Stimulated activated CD4-positive, alpha-beta T cell treated with anti-CD3 and anti-CD28 coated beads, Interleukin-2, amount 100 ng/mL, for 24 hours (primary cell): ENCODE data around the gene RPS4Y1.
"Not testable (repeated sequence)": the region's sequence is repeated elsewhere in the genome, so short reads cannot be mapped to it uniquely, and the experiment has no call there.

Experiments used
- DNase-seq, 2 donors: peaks; one replicate each; pipeline ENCODE4 v3.0.0-alpha.2; 2020

RPS4Y1 gene

DNA sequence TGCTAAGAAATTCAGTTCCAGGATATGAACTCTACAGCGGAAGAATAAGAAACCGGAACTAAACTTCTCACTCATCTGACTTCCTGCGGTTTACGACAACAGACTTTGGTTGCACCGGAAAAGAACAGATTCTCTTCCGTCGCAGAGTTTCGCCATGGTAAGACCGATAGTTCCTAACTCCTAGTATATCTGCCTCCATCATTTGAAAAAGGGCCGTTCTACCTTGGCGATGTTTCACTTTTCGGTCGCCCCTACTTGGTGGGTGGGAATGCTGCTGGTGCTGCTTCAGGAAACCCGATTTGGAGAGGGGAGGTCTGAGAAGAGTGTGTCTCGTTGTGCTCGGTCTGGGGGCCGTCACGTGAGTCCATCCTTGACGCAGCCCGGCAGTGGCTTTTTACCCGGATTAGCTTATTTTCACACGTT is at the start of gene RPS4Y1:
Gene RPS4Y1 (plus strand): TSS at position 132 of the 423 bp plus-strand sequence. CDS start 23 bp downstream, at position 155.
- DNase-seq: peak; percentile 38 to 42

DNA sequence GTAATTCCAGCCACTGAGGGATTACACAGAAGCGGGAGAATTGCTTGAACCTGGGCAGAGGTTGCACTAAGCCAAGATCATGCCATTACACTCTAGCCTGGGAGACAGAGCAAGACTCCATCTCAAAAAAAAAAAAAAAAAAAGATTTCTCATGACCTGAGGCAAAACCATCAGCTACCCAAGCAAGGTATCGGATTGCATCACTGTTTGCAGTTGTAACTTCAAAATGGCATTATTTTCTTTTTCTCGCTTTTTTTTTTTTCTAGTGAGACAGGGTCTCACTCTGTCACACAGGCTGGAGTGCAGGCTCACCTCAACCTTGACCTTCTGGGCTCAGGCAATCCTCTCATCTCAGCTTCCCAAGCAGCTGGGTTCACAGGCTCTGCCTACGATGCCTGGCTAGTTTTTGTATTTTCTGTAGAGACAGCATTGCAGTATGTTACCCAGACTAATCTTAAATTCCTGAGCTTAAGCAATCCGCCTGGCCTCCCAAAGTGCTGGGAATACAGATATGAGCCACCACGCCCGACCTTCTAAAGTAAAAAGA is 44.4 kb upstream of the RPS4Y1 start:
- DNase-seq: no peak

- no peak for DNase-seq
These were observed 43.4 kb upstream of the RPS4Y1 start for GRCh38 chrY:2797991-2798390.

DNA sequence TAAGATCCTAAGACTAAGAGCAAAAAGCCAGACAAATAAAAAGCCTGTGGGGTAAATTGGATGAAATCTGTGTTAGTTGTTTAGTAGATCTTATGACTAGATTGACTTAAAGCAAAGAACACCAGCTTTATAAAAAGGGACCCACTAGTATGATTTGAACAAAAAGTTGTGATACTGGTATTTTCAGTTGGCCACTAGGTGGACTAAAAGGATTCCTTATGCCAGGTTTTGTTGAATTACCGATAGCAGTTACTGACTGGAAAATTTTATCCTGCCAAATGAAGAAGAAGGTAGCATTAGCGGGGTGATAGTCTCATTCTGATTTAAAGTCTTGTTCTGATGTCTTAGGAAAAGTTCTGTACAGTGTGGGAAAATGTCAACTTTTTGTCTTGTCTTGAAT is 41.2 kb upstream of the RPS4Y1 start:
- no peak for DNase-seq

DNA sequence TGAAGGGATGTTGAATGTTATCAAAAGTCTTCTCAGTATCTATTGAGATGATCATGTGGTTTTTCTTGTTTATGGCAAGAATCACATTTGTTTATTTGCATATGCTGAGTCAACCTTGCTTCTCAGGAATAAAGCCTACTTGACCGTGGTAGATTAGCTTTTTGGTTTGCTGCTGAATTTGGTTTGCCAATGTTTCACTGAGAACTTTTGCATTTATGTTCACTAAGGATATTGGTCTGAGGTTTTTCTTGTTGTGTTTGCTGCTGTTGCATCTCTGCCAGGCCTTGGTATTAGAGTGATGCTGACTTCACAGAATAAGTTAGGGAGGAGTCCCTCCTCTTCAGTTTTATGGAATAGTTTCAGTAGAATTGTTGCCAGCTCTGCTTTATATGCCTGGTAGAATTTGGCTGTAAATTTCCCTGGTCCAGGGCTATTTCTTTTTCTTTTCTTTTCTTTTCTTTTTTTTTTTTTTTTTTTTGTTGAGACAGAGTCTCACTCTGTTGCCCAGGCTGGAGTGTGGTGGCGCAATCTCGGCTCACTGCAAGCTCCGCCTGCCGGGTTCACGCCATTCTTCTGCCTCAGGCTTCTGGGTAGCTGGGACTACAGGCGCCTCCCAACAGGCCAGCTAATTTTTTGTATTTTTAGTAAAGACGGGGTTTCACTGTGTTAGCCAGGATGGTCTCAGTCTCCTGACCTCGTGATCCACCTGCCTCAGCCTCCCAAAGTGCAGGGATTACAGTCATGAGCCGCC is 24.1 kb upstream of the RPS4Y1 start:
- not testable (repeated sequence) for DNase-seq

- DNase-seq: no peak
These were observed 16.9 kb upstream of the RPS4Y1 start for GRCh38 chrY:2824471-2824870.

GRCh38 chrY:2828497-2828896 is 12.9 kb upstream of the RPS4Y1 start:
- no peak for DNase-seq

GRCh38 chrY:2835230-2835629 is 6.2 kb upstream of the RPS4Y1 start:
- DNase-seq: no peak

GRCh38 chrY:2837078-2837477 is 4.3 kb upstream of the RPS4Y1 start:
- DNase-seq: no peak

DNA sequence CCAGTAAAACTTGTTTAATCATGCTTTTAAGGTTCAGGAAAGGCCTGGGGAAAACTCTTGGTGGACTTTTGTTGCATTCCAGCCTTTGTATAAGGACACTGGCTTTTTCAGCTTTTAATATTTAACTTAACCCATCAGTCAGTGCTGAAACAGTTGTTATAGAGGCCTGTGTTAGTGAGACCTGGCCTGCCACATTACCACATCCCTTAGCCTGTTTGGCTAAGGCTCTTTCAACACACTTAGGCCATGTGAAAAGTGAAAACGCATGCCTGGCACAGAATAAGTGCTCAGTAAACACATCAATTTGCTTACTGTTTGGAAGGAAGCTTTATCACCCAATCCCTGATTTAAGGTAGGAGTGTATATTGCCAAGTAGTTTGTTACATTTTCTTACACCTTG is 3.5 kb upstream of the RPS4Y1 start:
- DNase-seq: no peak

DNA sequence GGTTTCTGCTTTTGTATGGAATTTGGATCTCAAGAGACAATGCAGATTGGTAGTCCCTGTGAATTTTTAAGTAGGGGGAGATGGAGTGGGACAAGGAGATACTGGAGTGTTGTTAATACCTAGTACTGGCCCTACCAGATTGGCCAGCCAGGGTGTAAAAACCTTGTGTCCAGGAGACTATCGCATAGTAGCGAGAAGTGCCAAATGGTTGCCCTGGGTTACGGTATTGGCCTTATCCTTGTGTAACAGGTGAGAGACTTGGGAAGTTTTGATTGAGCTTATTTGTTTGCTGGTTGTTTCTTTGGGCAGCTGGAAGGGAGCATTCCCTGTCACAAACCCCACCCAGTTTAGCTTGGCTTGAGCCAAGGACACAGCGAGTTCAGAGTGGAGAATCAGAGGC is 5.4 kb downstream of the RPS4Y1 start:
- no peak for DNase-seq

DNA sequence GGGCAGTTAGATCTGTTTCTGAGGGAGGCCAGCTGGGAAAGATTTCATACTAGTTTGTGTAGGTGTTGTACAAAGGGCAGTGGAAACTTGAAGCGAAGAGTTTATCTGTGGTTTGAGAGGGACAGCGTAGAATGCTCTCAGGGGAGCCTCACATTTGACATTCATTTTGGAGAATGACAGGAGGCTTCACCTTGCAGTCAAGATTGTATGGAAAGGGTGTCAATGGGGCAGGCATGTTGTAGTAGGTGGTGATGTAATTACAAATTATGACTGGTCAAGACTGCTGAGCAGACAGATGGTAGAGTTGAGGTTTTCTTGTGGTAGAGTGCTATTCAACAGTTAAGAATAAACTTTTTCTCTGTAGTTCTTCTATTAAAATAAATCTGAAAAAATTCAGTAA is 7.0 kb downstream of the RPS4Y1 start:
- DNase-seq: no peak

DNA sequence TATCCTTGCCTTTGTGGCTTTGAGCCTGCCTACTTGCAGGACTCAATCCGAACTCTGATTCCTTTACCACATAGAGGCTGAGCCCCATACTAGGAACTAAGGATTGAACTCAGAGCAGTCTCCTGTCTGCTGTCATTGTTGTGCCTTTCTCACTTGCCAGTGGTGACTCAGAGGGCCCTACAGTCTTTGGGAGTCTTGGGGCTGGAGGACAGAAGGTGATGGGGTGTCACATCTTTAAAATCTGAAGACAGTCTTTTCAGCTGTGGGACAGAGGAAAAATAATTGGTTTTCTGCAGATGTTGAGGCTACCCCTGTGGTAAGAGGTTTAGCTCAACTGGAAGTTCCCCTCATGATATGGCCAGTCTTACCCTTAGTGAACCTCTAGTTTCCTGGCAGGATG is 8.0 kb downstream of the RPS4Y1 start:
- DNase-seq: no peak

GRCh38 chrY:2854145-2854774 is 12.9 kb downstream of the RPS4Y1 start:
- no peak for DNase-seq

DNA sequence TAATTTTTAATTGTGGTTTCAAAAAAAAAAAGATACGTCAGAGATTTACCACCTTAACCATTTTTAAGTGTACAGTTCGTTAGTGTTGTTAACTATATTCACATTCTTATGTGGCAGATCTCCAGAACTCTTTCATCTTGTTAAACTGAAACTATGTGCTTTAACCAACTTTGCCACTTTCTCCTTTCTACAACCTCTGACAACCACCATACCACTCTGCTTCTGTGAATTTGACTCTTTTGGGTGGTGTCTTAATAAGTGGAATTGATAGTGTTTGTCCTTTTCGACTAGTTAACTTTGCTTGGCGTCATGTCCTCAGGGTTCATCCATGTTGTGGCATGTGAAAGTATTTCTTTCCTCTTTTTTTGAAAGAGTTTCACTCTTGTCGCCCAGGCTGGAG is 15.7 kb downstream of the RPS4Y1 start:
- DNase-seq: no peak

DNA sequence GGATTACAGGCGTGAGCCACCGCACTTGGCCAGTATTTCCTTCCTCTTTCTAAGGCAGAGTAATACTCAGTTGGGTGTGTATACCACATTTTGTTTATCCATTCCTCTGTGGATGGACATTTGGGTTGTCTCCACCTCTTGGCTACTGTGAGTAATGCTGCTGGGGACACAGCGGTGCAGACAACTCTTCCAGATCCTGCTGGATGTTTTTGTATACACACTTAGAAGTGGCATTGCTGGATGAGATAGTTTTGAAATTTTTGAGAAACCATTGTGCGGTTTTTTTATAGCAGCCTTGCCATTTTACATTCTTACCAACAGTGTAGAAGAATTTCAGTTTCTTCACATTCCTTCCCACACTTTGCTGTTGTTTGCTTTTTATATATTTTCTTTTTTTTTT is 16.3 kb downstream of the RPS4Y1 start:
- no peak for DNase-seq

GRCh38 chrY:2859782-2860181 is 18.4 kb downstream of the RPS4Y1 start:
- no peak for DNase-seq

DNA sequence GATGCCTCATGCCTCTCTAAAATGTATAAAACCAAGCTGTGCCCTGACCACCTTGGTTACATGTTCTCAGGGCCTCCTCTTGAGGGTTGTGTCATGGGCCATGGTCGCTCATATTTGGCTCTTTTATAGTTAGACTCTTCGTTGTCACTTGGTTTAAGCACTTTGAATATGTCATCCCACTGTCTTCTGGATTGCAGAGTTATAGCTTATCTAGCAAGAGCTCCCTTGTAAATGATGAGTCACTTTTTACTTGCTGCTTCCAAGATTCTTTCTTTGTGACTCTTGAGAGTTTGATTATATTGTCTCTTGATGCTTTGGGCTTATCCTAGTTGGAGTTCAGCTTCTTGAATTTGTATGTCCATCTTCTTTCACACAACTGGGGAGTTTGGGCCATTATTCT is 19.1 kb downstream of the RPS4Y1 start:
- DNase-seq: no peak

DNA sequence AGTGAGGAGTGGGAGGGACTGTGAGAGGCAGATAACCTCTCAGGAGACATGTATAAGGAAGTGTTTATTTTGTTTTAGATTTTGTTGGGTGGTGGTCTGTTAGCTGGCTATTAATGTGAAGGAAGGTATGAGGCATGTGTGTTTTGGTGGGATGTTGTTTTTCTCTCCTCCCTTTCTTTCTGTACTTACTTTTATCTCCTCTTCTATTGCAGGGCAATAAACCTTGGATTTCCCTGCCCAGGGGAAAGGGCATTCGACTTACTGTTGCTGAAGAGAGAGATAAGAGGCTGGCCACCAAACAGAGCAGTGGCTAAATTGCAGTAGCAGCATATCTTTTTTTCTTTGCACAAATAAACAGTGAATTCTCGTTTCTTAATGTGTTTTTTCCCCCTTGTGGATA is 25.2 kb downstream of the RPS4Y1 start:
- no peak for DNase-seq

- DNase-seq: no peak
These were observed 26.1 kb downstream of the RPS4Y1 start for GRCh38 chrY:2867469-2867868.

GRCh38 chrY:2868035-2868607 is 26.7 kb downstream of the RPS4Y1 start:
- no peak for DNase-seq

GRCh38 chrY:2872234-2872633 is 30.8 kb downstream of the RPS4Y1 start:
- DNase-seq: not testable (repeated sequence)

GRCh38 chrY:2874211-2874610 is 32.8 kb downstream of the RPS4Y1 start:
- DNase-seq: no peak

GRCh38 chrY:2883561-2883960 is 42.2 kb downstream of the RPS4Y1 start:
- DNase-seq: no peak
